Mesodermal cell (in vitro differentiated cells): ENCODE data around the gene B3GNT3.
"Not testable (repeated sequence)": the region's sequence is repeated elsewhere in the genome, so short reads cannot be mapped to it uniquely, and the experiment has no call there.

Experiments used
- H3K27ac ChIP-seq: 2 replicates; pipeline ENCODE4 v1.7.0; 2013; ENCODE audit warnings: mild to moderate bottlenecking, low read depth, low read length, moderate library complexity; ENCODE audit not compliant: severe bottlenecking
- H3K36me3 ChIP-seq: 2 replicates; pipeline ENCODE4 v1.7.1; 2013; ENCODE audit warnings: mild to moderate bottlenecking, low read length, moderate library complexity; ENCODE audit not compliant: control insufficient read depth, insufficient read depth
- H3K4me1 ChIP-seq: one replicate; pipeline ENCODE4 v1.7.1; 2013; ENCODE audit warnings: mild to moderate bottlenecking, low read length; ENCODE audit not compliant: insufficient read depth, control insufficient read depth, poor library complexity, severe bottlenecking
- H3K4me3 ChIP-seq: 2 replicates; pipeline ENCODE4 v1.7.0; 2013; ENCODE audit warnings: low read length, control low read depth, mild to moderate bottlenecking; ENCODE audit not compliant: insufficient read depth, poor library complexity, severe bottlenecking; ENCODE audit errors: extremely low read depth
- H3K9me3 ChIP-seq: 2 replicates; pipeline ENCODE4 v1.7.1; 2013; ENCODE audit warnings: mild to moderate bottlenecking, low read length, moderate library complexity; ENCODE audit not compliant: control insufficient read depth
- WGBS, 2 experiments: methylation state at CpG; one replicate each; pipeline ENCODE4 v1.1.5; 2013; ENCODE audit warnings: missing lambda C conversion rate in 2 of 2; ENCODE audit not compliant: insufficient coverage in 2 of 2; 5-methylcytosine and 5-hydroxymethylcytosine counted together

Gene B3GNT3

GRCh38 chr19:17767559-17767958 lies 27.4 kb upstream of the B3GNT3 start:
- Histone ChIP-seq H3K27ac (no peak overlapping the region), H3K4me3 (no peak overlapping the region), H3K4me1 (peaks cover 2% of the 10 kb centered on the region), H3K36me3 (no peaks in the 10 kb centered on the region), H3K9me3 (no peaks in the 10 kb centered on the region)
- WGBS, 2 experiments, result 82 to 100% methylated on average over 1 of the region's 1 CpG

DNA sequence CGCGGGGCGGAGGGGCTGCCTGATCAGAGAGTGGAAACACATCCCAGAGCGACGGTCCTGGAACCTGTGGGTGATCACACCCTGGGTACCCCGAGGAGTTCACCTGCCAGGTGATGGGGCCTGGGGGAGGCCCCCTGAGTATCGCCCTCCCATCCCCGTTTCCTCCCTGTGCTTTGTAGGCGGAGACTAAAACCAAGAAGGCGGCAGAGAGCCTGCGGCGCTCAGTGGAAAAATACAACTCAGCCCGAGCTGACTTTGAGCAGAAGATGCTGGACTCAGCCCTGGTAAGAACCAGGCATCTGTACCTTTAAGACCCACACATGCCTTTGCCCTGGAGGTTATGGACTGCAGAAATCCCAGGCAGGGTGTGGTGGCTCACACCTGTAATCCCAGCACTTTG lies 24.3 kb upstream of the B3GNT3 start:
- H3K27ac ChIP-seq, result no peak overlapping the region
- no peak overlapping the region for H3K4me3 ChIP-seq
- 77 to 83% methylated on average over 5 to 13 of the region's 13 CpGs for WGBS, 2 experiments
- no peaks in the 10 kb centered on the region for H3K9me3 ChIP-seq
- H3K4me1 ChIP-seq, result peaks cover 2% of the 10 kb centered on the region
- H3K36me3 ChIP-seq, result no peaks in the 10 kb centered on the region

DNA sequence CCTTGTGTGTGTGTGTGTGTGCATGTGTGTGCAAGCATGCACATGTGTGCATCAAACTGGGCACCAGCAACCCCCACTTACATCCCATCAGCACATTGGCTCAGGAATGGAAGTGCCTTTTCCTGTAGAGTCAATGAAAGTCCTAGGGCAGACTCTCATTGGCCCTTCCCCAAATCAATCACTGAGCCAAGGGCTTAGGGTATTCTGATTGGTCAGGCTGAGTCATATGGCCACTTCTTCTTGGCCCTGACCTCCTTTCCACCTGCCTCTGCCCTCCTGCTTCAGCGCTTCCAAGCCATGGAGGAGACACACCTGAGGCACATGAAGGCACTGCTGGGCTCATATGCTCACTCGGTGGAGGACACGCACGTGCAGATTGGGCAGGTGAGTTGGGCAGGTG lies 22.8 kb upstream of the B3GNT3 start:
- Histone ChIP-seq H3K36me3 (no peaks in the 10 kb centered on the region), H3K4me1 (no peaks in the 10 kb centered on the region), H3K27ac (no peak overlapping the region), H3K9me3 (no peaks in the 10 kb centered on the region), H3K4me3 (no peak overlapping the region)
- 100% methylated on average over 3 of the region's 4 CpGs; no CpG with 5 or more reads in 1 of the 2 experiments for WGBS, 2 experiments

GRCh38 chr19:17775245-17775927 lies 19.6 kb upstream of the B3GNT3 start:
- H3K27ac ChIP-seq, result no peak overlapping the region
- no peaks in the 10 kb centered on the region for H3K36me3 ChIP-seq
- no peaks in the 10 kb centered on the region for H3K9me3 ChIP-seq
- 53 to 55% methylated on average over 11 to 15 of the region's 16 CpGs for WGBS, 2 experiments
- no peak overlapping the region for H3K4me3 ChIP-seq
- no peaks in the 10 kb centered on the region for H3K4me1 ChIP-seq

DNA sequence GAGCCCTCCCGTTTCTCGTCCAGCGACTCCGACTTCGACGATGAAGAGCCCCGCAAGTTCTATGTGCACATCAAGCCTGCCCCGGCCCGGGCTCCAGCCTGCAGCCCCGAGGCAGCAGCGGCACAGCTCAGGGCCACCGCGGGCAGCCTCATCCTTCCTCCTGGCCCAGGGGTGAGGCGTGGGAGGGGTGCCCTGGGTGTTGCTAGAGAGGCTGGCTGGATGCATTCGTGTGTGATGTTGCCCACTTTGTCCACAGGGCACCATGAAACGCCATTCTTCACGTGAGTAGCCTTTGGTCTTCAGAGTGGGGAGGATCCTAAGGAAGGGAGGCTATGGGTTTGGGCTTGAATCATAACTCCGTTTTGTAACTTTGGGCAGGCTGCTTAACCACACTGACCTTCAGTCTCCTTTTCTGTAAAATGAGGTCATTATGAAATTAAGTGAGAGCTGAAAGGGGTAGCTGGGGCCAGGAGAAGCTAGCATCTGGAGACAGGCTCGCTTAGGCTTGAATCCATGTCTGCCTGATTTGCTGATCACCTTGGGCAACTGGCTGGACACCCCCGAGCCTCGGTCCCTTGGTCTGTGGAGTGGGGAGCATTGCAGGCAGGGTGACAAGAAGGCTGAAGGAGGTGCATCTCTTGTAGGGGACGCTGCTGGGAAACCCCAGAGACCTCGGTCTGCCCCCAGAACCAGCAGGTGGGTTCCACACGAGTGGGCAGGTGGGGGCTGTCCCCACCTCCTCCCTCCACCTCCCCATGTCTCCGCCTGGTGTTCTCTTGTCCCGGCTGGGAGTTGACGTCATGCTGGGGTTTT lies 18.7 kb upstream of the B3GNT3 start:
- 86 to 89% methylated on average over 17 to 24 of the region's 27 CpGs for WGBS, 2 experiments

GRCh38 chr19:17777840-17778239 lies 17.1 kb upstream of the B3GNT3 start:
- H3K4me3 ChIP-seq, H3K4me1 ChIP-seq, H3K36me3 ChIP-seq, H3K27ac ChIP-seq, H3K9me3 ChIP-seq: not testable (repeated sequence)
- 95 to 96% methylated on average over 6 to 8 of the region's 10 CpGs for WGBS, 2 experiments

More for the DNA sequence above, 18.7 kb upstream of the B3GNT3 start:
- no peaks in the 10 kb centered on the region for H3K36me3 ChIP-seq
- no peak overlapping the region for H3K27ac ChIP-seq
- H3K9me3 ChIP-seq, result no peaks in the 10 kb centered on the region
- H3K4me3 ChIP-seq, result no peak overlapping the region
- no peaks in the 10 kb centered on the region for H3K4me1 ChIP-seq

DNA sequence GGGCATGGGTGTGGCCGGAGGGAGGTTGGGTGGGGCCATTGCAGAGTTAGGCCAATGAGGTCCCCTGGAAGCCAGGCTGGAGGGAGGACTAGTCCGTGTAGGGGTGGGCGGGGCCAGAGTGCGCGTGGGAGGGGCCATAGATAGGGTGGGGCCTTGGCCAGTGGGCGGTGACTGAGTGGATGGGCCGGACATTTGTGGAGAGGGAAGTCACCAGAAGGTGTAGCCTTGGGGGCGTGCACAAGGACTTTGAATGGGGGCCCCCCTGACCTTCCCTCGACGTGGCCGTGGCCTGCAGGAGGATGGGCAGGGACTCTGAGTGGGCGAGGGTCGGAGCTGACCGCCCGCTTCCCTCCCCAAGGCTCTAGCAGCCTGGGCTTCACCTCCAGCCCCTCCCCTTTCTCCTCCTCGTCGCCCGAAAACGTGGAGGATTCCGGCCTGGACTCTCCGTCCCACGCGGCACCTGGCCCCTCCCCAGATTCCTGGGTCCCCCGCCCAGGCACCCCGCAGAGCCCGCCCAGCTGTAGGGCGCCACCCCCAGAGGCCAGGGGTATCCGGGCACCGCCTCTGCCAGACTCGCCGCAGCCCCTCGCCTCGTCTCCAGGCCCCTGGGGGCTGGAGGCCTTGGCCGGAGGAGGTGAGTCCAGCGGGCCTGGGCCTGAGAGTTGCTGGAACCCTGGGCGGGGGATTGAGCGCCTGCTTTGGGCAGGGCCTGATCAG lies 16.5 kb upstream of the B3GNT3 start:
- H3K4me3 ChIP-seq, result peak overlapping the region; percentile 31
- WGBS, 2 experiments, result 10 to 12% methylated on average over 29 to 31 of the region's 37 CpGs
- H3K4me1 ChIP-seq, result no peaks in the 10 kb centered on the region
- no peaks in the 10 kb centered on the region for H3K36me3 ChIP-seq
- H3K9me3 ChIP-seq, result no peaks in the 10 kb centered on the region
- no peak overlapping the region for H3K27ac ChIP-seq

DNA sequence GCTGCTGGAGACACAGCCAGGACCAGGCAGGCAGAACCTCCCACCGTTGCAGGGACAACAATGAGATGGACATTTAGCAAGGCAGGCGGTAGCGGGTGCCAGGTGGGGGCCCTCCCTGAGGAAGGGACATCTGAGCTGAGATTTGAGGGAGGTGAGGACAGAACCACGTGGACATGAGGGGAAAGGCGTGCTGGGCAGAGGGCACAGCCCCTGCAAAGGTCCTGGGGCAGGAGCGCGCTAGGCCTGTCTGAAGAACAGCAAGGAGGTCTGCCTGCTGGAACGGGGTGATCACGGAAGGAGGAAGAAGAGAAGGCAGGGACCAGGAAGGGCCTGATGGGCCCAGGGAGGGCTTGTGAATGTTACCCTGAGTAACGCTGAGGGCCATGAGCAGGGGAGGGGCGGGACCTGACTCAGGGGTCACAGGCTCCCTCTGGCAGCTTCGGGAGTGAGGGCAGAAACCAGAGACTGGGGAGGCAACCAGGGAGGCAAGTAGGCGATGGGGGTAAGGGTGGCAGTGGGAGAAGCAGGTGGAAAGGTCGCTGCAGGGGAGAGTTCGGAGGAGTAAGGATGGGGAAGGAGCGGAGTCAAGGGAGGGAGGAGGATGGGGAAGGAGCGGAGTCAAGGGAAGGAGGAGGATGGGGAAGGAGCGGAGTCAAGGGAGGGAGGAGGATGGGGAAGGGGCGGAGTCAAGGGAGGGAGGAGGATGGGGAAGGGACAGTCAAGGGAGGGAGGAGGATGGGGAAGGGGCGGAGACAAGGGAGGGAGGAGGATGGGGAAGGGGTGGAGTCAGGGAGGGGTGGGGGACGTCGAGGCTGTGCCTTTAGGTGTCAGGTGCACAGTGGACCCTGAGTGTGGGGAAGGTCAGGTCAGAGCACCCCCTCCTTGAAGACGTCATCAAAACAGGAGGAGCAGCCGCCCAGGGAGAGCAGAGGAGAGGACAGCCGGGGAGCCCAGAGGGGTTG lies 15.7 kb upstream of the B3GNT3 start:
- WGBS, 2 experiments, result 17 to 24% methylated on average over 17 to 21 of the region's 25 CpGs
- H3K4me3 ChIP-seq, result peak overlapping the region; percentile 31
- H3K27ac ChIP-seq, result no peak overlapping the region
- H3K9me3 ChIP-seq, result no peaks in the 10 kb centered on the region
- H3K4me1 ChIP-seq, result no peaks in the 10 kb centered on the region
- H3K36me3 ChIP-seq, result no peaks in the 10 kb centered on the region

GRCh38 chr19:17780781-17781180 lies 14.2 kb upstream of the B3GNT3 start:
- Histone ChIP-seq H3K4me1 (no peaks in the 10 kb centered on the region), H3K9me3 (no peaks in the 10 kb centered on the region), H3K27ac (no peak overlapping the region), H3K36me3 (no peaks in the 10 kb centered on the region), H3K4me3 (no peak overlapping the region)
- WGBS, 2 experiments, result 86 to 88% methylated on average over 1 to 2 of the region's 2 CpGs

- not testable (repeated sequence) for H3K27ac ChIP-seq, H3K4me1 ChIP-seq, H3K4me3 ChIP-seq, H3K36me3 ChIP-seq, H3K9me3 ChIP-seq
- WGBS, 2 experiments, result 92 to 93% methylated on average over 2 to 3 of the region's 5 CpGs
Measured at GRCh38 chr19:17783721-17784120, 11.2 kb upstream of the B3GNT3 start.
